ENCODE measurements around the gene KLRB1. TPM values are rescaled to one million over a fixed set of nuclear protein-coding genes. Genes with fewer than 3 reads are reported as not detected.

Gene KLRB1
- total and polyA plus RNA-seq, 2 of the 13 experiments (the other 11 are each of a cell fraction or from before 2014, with no cell fraction given) = not detected

DNA sequence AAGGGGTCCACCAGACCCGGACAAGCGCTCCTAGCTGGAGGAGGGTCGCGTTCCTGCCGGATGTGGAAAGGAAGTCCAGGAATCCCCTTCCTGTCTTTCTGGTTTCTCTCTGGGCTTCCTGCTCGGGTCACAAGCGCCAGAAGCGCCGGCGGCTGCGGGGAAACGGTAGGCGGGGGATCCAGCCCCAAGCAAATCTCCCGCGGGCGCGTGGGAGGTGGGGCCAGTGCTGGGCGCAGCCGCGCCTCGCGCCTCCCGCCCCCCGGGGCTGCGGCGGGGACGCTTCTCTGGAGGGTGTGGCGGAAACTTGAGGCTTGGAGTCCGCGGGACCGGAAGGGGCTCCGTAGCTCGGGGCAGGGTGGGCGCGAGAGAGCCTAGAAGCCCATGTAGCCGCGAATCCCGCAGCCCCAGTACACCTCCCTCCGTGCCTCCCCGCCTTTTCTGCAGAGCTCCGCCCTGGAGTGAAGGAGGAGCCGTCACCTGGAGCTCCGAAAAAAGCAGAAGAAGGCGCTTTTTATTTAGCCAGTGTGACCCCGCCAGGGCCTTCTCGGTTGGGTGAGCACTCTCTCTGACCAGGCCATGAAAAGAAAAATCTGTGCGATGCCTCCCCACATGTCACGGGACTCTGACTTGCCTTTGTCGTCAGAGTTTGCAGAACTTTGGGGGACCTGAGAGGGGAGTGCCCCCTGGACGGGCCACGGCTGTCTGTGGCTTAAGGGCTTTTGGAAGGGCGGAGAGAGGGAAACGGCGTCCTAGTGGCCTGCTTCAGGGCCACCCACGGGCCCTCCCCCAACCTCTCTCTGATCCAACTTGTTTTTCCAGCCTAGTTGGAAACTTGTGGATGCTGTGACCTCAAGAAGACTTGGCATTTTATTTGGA lies 40.3 kb upstream of the KLRB1 start (continued):
- TF ChIP-seq MXI1 (IDR thresholded peaks at IDR 0.05; ENCODE audit: borderline replicate concordance, low read depth, low read length) (peak; percentile 70; the same call in 1 of the 3 replicates), ZNF629 (CRISPR knock-in tag; conservative IDR thresholded peaks at IDR 0.05) (no peak), ZBTB21 (CRISPR knock-in tag; IDR thresholded peaks at IDR 0.05) (no peak), ZSCAN31 (CRISPR knock-in tag; IDR thresholded peaks at IDR 0.05; ENCODE audit: low read depth) (peak; percentile 70; the same call in 1 of the 2 replicates), ZNF781 (CRISPR knock-in tag; IDR thresholded peaks at IDR 0.05; ENCODE audit: borderline replicate concordance, not compliant biosample characterization) (peak; percentile 24), NR2F2 (IDR thresholded peaks at IDR 0.05; ENCODE audit: borderline replicate concordance, low read depth) (no peak; the same call in 1 of the 2 replicates), MAFG (CRISPR knock-in tag; IDR thresholded peaks at IDR 0.05) (no peak), ZNF207 (IDR thresholded peaks at IDR 0.05; ENCODE audit: borderline replicate concordance) (no peak), JUND (CRISPR knock-in tag; IDR thresholded peaks at IDR 0.05) (no peak), NRL (CRISPR knock-in tag; IDR thresholded peaks at IDR 0.05; ENCODE audit: borderline replicate concordance) (peak; percentile 47; the same call in 1 of the 2 replicates)
- TF ChIP-seq, protein P1, sequence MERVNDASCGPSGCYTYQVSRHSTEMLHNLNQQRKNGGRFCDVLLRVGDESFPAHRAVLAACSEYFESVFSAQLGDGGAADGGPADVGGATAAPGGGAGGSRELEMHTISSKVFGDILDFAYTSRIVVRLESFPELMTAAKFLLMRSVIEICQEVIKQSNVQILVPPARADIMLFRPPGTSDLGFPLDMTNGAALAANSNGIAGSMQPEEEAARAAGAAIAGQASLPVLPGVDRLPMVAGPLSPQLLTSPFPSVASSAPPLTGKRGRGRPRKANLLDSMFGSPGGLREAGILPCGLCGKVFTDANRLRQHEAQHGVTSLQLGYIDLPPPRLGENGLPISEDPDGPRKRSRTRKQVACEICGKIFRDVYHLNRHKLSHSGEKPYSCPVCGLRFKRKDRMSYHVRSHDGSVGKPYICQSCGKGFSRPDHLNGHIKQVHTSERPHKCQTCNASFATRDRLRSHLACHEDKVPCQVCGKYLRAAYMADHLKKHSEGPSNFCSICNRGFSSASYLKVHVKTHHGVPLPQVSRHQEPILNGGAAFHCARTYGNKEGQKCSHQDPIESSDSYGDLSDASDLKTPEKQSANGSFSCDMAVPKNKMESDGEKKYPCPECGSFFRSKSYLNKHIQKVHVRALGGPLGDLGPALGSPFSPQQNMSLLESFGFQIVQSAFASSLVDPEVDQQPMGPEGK (CRISPR knock-in tag; IDR thresholded peaks at IDR 0.05) = peak; percentile 88
- TF ChIP-seq, protein P2, sequence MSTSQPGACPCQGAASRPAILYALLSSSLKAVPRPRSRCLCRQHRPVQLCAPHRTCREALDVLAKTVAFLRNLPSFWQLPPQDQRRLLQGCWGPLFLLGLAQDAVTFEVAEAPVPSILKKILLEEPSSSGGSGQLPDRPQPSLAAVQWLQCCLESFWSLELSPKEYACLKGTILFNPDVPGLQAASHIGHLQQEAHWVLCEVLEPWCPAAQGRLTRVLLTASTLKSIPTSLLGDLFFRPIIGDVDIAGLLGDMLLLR (CRISPR knock-in tag; IDR thresholded peaks at IDR 0.05) = 0 out of 2 replicates have a peak, but pooled peaks have one; percentile 36
- TF ChIP-seq, protein P3, sequence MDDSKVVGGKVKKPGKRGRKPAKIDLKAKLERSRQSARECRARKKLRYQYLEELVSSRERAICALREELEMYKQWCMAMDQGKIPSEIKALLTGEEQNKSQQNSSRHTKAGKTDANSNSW (CRISPR knock-in tag; IDR thresholded peaks at IDR 0.05; ENCODE audit: borderline replicate concordance) = no peak
- TF ChIP-seq, protein P4, sequence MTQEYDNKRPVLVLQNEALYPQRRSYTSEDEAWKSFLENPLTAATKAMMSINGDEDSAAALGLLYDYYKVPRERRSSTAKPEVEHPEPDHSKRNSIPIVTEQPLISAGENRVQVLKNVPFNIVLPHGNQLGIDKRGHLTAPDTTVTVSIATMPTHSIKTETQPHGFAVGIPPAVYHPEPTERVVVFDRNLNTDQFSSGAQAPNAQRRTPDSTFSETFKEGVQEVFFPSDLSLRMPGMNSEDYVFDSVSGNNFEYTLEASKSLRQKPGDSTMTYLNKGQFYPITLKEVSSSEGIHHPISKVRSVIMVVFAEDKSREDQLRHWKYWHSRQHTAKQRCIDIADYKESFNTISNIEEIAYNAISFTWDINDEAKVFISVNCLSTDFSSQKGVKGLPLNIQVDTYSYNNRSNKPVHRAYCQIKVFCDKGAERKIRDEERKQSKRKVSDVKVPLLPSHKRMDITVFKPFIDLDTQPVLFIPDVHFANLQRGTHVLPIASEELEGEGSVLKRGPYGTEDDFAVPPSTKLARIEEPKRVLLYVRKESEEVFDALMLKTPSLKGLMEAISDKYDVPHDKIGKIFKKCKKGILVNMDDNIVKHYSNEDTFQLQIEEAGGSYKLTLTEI (CRISPR knock-in tag; conservative IDR thresholded peaks at IDR 0.05) = no peak
- TF ChIP-seq, protein P5, sequence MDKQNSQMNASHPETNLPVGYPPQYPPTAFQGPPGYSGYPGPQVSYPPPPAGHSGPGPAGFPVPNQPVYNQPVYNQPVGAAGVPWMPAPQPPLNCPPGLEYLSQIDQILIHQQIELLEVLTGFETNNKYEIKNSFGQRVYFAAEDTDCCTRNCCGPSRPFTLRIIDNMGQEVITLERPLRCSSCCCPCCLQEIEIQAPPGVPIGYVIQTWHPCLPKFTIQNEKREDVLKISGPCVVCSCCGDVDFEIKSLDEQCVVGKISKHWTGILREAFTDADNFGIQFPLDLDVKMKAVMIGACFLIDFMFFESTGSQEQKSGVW (CRISPR knock-in tag; IDR thresholded peaks at IDR 0.05; ENCODE audit: borderline replicate concordance) = no peak
- TF ChIP-seq, protein P6, sequence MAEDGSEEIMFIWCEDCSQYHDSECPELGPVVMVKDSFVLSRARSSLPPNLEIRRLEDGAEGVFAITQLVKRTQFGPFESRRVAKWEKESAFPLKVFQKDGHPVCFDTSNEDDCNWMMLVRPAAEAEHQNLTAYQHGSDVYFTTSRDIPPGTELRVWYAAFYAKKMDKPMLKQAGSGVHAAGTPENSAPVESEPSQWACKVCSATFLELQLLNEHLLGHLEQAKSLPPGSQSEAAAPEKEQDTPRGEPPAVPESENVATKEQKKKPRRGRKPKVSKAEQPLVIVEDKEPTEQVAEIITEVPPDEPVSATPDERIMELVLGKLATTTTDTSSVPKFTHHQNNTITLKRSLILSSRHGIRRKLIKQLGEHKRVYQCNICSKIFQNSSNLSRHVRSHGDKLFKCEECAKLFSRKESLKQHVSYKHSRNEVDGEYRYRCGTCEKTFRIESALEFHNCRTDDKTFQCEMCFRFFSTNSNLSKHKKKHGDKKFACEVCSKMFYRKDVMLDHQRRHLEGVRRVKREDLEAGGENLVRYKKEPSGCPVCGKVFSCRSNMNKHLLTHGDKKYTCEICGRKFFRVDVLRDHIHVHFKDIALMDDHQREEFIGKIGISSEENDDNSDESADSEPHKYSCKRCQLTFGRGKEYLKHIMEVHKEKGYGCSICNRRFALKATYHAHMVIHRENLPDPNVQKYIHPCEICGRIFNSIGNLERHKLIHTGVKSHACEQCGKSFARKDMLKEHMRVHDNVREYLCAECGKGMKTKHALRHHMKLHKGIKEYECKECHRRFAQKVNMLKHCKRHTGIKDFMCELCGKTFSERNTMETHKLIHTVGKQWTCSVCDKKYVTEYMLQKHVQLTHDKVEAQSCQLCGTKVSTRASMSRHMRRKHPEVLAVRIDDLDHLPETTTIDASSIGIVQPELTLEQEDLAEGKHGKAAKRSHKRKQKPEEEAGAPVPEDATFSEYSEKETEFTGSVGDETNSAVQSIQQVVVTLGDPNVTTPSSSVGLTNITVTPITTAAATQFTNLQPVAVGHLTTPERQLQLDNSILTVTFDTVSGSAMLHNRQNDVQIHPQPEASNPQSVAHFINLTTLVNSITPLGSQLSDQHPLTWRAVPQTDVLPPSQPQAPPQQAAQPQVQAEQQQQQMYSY (CRISPR knock-in tag; IDR thresholded peaks at IDR 0.05) = no peak

Measured in HepG2 (cell line).